Dendritic cell treated with granulocyte-macrophage colony-stimulating factor and Interleukin-4, amounts not matched to agents 40 ng/mL and 50 ng/mL, for 4 days (primary cell): ENCODE results near the gene SFTPA2.
"Not testable (repeated sequence)": the region's sequence is repeated elsewhere in the genome, so short reads cannot be mapped to it uniquely, and the experiment has no call there.

ENCODE experiments used
- H3K27ac Mint-ChIP-seq: one replicate; pipeline ENCODE4 v1.8.0; 2022; ENCODE audit warnings: mild to moderate bottlenecking, mixed read lengths
- H3K27me3 Mint-ChIP-seq: one replicate; pipeline ENCODE4 v1.8.0; 2022; ENCODE audit warnings: mild to moderate bottlenecking, mixed read lengths
- H3K36me3 Mint-ChIP-seq: one replicate; pipeline ENCODE4 v1.8.0; 2022; ENCODE audit warnings: low read depth, mixed read lengths
- H3K4me1 Mint-ChIP-seq: one replicate; pipeline ENCODE4 v1.8.0; 2022; ENCODE audit warnings: low read depth, mixed read lengths
- H3K4me3 Mint-ChIP-seq: one replicate; pipeline ENCODE4 v1.8.0; 2022; ENCODE audit warnings: mild to moderate bottlenecking, moderate library complexity, mixed read lengths
- H3K9me3 Mint-ChIP-seq: one replicate; pipeline ENCODE4 v1.8.0; 2022; ENCODE audit warnings: mixed read lengths
- intact Hi-C: fragments of 100-400 bp; cut with micrococcal nuclease; formaldehyde crosslinking; loops from one replicate; pipeline ENCODE4 v1.15.0; 2022

The SFTPA2 gene

DNA sequence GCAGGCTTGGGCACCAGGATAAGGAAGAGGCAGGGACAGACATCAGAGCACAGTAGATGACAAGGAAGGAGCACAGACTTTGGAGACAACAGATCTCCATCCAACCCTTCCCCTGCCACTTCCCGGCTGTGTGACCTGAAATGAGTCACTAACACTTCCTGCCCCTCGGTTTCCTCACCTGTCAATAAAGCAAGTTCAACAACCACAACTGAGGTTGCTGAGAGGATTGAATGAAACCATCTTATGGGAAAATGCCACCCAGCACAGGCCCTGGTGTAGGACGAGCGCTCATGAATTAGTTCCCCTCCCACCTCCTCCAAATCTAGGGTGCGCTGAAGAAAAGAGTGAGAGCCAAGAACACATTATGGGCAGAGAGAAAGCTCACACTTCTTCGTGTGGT, 22.7 kb upstream of the SFTPA2 start:
- H3K9me3 Mint-ChIP-seq, intact Hi-C loops, H3K4me3 Mint-ChIP-seq, H3K4me1 Mint-ChIP-seq, H3K27me3 Mint-ChIP-seq, H3K27ac Mint-ChIP-seq, H3K36me3 Mint-ChIP-seq: not testable (repeated sequence)

DNA sequence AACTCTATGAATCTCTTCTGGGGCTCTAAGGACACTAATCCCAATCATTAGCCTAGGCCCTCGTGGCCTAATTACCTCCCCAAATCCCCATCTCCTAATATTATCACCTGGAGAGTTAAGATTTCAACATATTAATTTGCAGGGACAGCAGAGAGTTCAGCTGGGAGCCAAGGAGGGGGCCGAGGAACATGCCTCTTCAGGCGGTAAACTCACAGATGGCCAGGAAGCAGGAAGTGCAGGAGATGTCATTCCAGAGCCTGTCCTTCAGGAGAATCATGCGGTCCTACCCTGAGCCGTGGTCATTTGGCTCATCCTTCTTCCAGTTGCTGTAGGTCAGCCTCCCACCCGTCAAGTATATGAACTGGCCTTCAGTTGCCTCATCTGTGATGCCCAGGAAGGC, 21.9 kb upstream of the SFTPA2 start:
- H3K9me3 Mint-ChIP-seq: no peaks in the 10 kb centered on the region
- no peaks in the 10 kb centered on the region for H3K4me1 Mint-ChIP-seq
- intact Hi-C loops: no loop called here
- H3K36me3 Mint-ChIP-seq: no peaks in the 10 kb centered on the region
- H3K4me3 Mint-ChIP-seq: no peak overlapping the region
- H3K27me3 Mint-ChIP-seq: peaks cover 1% of the 10 kb centered on the region
- H3K27ac Mint-ChIP-seq: no peak overlapping the region

GRCh38 chr10:79581044-79581443, 20.8 kb upstream of the SFTPA2 start:
- no peak overlapping the region for H3K4me3 Mint-ChIP-seq

GRCh38 chr10:79579361-79579760, 19.2 kb upstream of the SFTPA2 start:
- Mint-ChIP-seq H3K9me3 (no peaks in the 10 kb centered on the region), H3K36me3 (no peaks in the 10 kb centered on the region), H3K4me3 (no peak overlapping the region), H3K27me3 (peaks cover 6% of the 10 kb centered on the region), H3K27ac (no peak overlapping the region), H3K4me1 (no peaks in the 10 kb centered on the region)
- intact Hi-C loops: no loop called here

More at GRCh38 chr10:79581044-79581443, 20.8 kb upstream of the SFTPA2 start:
- H3K36me3 Mint-ChIP-seq: no peaks in the 10 kb centered on the region
- intact Hi-C loops: no loop called here
- H3K27me3 Mint-ChIP-seq: peaks cover 1% of the 10 kb centered on the region
- H3K9me3 Mint-ChIP-seq: no peaks in the 10 kb centered on the region
- H3K4me1 Mint-ChIP-seq: no peaks in the 10 kb centered on the region
- no peak overlapping the region for H3K27ac Mint-ChIP-seq

GRCh38 chr10:79570624-79571023, 10.4 kb upstream of the SFTPA2 start:
- H3K9me3 Mint-ChIP-seq, intact Hi-C loops, H3K36me3 Mint-ChIP-seq, H3K4me1 Mint-ChIP-seq, H3K4me3 Mint-ChIP-seq, H3K27ac Mint-ChIP-seq: not testable (repeated sequence)
- peaks cover 27% of the 10 kb centered on the region for H3K27me3 Mint-ChIP-seq

GRCh38 chr10:79563426-79563825, 3.2 kb upstream of the SFTPA2 start:
- Mint-ChIP-seq H3K4me3 (no peak overlapping the region), H3K36me3 (no peaks in the 10 kb centered on the region), H3K27me3 (peaks cover 25% of the 10 kb centered on the region), H3K4me1 (peaks cover 17% of the 10 kb centered on the region), H3K9me3 (no peaks in the 10 kb centered on the region), H3K27ac (no peak overlapping the region)
- intact Hi-C loops: no loop called here

DNA sequence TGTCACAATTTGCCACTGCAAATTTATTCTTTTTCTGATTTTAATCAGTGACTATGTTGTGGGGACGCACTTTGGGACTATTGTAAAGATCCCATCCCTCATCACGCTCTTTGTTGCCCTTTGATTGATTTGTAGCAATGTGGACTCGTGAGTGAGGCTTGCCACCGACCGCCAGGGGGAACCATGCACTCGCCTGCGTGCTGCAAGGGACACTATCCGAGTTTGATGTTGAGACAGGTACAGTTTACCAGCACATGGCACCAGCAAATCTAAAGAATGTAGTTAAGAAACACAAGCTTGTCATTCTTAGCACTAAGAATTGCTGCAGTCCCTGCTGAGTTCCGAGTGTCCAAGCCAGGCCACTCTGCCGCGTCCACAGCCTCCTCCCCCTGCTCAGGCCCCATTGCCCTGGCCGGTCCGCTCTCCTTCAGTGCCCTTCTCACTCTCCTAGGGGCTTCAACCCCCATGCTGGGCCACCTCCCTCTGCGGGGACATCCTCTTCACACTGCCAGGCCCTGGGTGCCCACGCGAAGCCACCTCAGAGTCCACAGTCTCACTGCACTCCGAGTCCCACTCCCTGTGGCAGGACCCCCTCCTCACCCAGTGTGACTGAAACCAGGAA, 2.0 kb upstream of the SFTPA2 start:
- Mint-ChIP-seq H3K36me3 (no peaks in the 10 kb centered on the region), H3K9me3 (no peaks in the 10 kb centered on the region), H3K4me3 (peak overlapping the region; percentile 37), H3K27me3 (peaks cover 22% of the 10 kb centered on the region), H3K4me1 (peaks cover 17% of the 10 kb centered on the region), H3K27ac (no peak overlapping the region)
- intact Hi-C loops: no loop called here

DNA sequence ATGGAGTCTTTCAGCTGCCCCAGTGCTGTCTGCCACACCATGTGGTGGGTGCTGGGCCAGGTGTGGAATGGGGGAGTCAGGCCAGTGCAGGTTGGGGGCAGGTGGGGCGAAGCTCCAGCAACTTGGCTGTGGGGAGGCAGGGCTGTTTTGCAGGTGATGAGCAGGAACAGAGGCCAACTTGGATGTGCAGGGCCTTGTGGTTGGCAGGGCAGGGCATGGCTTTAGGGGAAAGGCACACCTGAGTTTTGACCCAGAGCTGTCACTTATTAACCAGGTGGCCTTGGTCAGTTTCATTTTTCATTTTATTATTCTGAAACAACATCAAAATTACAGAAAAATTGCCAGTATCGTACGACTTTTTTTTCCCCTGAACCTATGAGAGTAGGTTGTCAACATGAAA, 1.1 kb upstream of the SFTPA2 start:
- Mint-ChIP-seq H3K4me1 (peaks cover 17% of the 10 kb centered on the region), H3K9me3 (no peaks in the 10 kb centered on the region), H3K36me3 (no peaks in the 10 kb centered on the region), H3K27me3 (peaks cover 18% of the 10 kb centered on the region), H3K4me3 (no peak overlapping the region), H3K27ac (no peak overlapping the region)
- intact Hi-C loops: no loop called here

GRCh38 chr10:79559726-79560125, 481 bp downstream of the SFTPA2 start:
- H3K9me3 Mint-ChIP-seq: no peaks in the 10 kb centered on the region
- no peaks in the 10 kb centered on the region for H3K36me3 Mint-ChIP-seq
- intact Hi-C loops: no loop called here
- H3K27me3 Mint-ChIP-seq: peaks cover 16% of the 10 kb centered on the region
- peaks cover 17% of the 10 kb centered on the region for H3K4me1 Mint-ChIP-seq
- no peak overlapping the region for H3K4me3 Mint-ChIP-seq
- no peak overlapping the region for H3K27ac Mint-ChIP-seq

DNA sequence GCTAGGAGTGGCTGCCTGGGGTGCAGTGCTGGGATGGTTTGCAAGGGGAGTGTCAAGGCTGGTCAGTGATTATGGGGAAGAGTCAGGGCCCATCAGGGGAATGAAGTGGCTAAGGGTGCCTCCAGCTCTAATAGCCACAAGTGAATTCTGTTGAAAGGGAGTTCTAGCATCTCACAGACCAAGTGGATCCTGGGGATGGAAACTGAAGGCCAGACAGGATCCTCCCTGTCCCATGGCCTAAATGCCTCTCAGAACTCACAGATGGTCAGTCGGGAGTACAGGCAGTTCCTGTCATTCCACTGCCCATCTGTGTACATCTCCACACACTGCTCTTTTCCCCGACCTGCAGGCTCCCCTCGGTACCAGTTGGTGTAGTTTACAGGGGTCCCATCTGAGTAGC, 3.2 kb downstream of the SFTPA2 start:
- intact Hi-C loops: loop anchor here (1.0 kb wide), 1 partner anchor 57 kb away; no protein-coding TSS in a partner anchor
- H3K27me3 Mint-ChIP-seq, H3K9me3 Mint-ChIP-seq, H3K4me1 Mint-ChIP-seq, H3K4me3 Mint-ChIP-seq, H3K27ac Mint-ChIP-seq, H3K36me3 Mint-ChIP-seq: not testable (repeated sequence)

GRCh38 chr10:79555354-79556309, 4.6 kb downstream of the SFTPA2 start:
- Mint-ChIP-seq H3K27ac (no peak overlapping the region), H3K27me3 (peaks cover 2% of the 10 kb centered on the region)

GRCh38 chr10:79552143-79552542, 8.1 kb downstream of the SFTPA2 start:
- Mint-ChIP-seq H3K9me3 (no peaks in the 10 kb centered on the region), H3K4me1 (peaks cover 16% of the 10 kb centered on the region), H3K4me3 (no peak overlapping the region), H3K27me3 (peaks cover 2% of the 10 kb centered on the region), H3K36me3 (no peaks in the 10 kb centered on the region), H3K27ac (no peak overlapping the region)
- intact Hi-C loops: no loop called here

More at GRCh38 chr10:79555354-79556309, 4.6 kb downstream of the SFTPA2 start:
- intact Hi-C loops: loop anchor here (1.0 kb wide), 1 partner anchor 59 kb away; no protein-coding TSS in a partner anchor
- Mint-ChIP-seq H3K4me3 (no peak overlapping the region), H3K9me3 (no peaks in the 10 kb centered on the region), H3K4me1 (no peaks in the 10 kb centered on the region), H3K36me3 (no peaks in the 10 kb centered on the region)

DNA sequence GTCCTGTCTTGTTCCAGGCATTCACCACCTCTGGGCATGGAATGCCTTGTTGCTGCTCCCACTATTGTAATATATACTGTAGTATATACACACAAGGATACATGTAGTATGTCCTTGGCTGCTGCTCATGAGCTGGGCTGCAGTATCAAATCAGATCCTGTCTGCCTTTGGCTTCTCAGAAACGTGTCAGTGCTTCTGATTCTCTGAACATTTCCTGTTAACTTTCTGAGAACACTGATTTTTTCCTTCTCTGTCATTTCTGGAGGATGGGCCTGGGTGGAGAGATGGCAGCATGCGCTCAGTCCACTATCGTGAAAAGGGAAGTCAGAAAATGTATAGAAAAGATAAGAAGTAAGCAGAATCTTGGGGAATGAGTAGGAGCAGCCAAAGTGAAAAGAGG, 12.2 kb downstream of the SFTPA2 start:
- intact Hi-C loops: no loop called here
- Mint-ChIP-seq H3K9me3 (no peaks in the 10 kb centered on the region), H3K36me3 (no peaks in the 10 kb centered on the region), H3K27ac (peak overlapping the region; percentile 76), H3K4me3 (peak overlapping the region; percentile 0), H3K27me3 (peaks cover 11% of the 10 kb centered on the region), H3K4me1 (peaks cover 32% of the 10 kb centered on the region)

DNA sequence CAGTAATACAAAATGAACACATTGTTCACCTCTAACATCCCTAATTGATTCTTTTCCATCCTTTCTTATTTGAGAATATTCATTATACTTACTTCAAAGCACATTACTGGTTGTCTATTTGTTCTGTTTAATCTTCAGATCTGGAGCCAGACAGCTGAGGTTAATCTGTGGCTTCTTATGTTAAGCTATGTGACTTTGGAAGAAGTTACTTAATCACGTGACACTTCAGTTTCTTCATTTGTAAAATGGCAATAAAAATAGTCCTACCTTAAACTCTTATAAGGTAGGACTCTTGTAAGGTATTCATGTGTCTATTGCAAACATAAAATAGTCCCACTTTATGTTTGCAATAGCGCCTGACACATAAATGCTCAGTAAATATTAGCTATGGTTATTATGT, 13.1 kb downstream of the SFTPA2 start:
- H3K36me3 Mint-ChIP-seq, H3K27me3 Mint-ChIP-seq, H3K9me3 Mint-ChIP-seq, H3K4me3 Mint-ChIP-seq, intact Hi-C loops: not testable (repeated sequence)
- peaks cover 40% of the 10 kb centered on the region for H3K4me1 Mint-ChIP-seq
- peak overlapping the region; percentile 76 for H3K27ac Mint-ChIP-seq
